Endothelial cell of umbilical vein (primary cell): ENCODE results near the gene APPL2. TPM values are rescaled to one million over a fixed set of nuclear protein-coding genes. Genes with fewer than 3 reads are reported as not detected.

ENCODE experiments used
- BruUV-seq: library from RNA; stranded (reverse); fragments of 400-500 nt; replicated peaks from 2 replicates; lab custom pipeline; 2021; lab: Mats Ljungman, UMichigan
- CTCF ChIA-PET: fragments of 300-600, 350-600 bp; sonication (Branson Sonifier 250); formaldehyde crosslinking; loops from one replicate; lab custom pipeline; 2021; ENCODE audit warnings: antibody characterized with exemption, inconsistent platforms; lab: Charles Lee
- POLR2A ChIA-PET: fragments of 300-600, 350-600 bp; sonication (Branson Sonifier 250); formaldehyde crosslinking; loops from one replicate; lab custom pipeline; 2021; ENCODE audit warnings: antibody characterized with exemption, inconsistent platforms; lab: Charles Lee
- DNase-seq: peaks from one replicate; pipeline ENCODE4 v3.0.0-alpha.2; 2011; ENCODE audit warnings: low read depth, low spot score
- FAIRE-seq: peaks from 2 replicates; lab custom pipeline; 2011; peaks lifted over from hg19 to GRCh38; lab: Jason Lieb, UNC
- H2AFZ ChIP-seq: 2 replicates; pipeline ENCODE4 v1.6.0; 2012; ENCODE audit warnings: low read depth, low read length, control low read depth, inconsistent platforms
- H3K27ac ChIP-seq: 2 replicates; pipeline ENCODE4 v1.5.1; 2011; ENCODE audit warnings: low read depth, mild to moderate bottlenecking, control low read depth, low read length, moderate library complexity; ENCODE audit not compliant: insufficient read depth
- H3K27me3 ChIP-seq, 2 experiments: 2 replicates each; pipeline versions ENCODE4 v1.6.0 to v1.6.1; 2011; ENCODE audit warnings: low read length in 2 of 2, mixed read lengths in 1 of 2; ENCODE audit not compliant: control insufficient read depth in 2 of 2, insufficient read depth in 2 of 2
- H3K36me3 ChIP-seq, 2 experiments: 2 replicates in 1 of 2; 3 replicates in 1 of 2; pipeline ENCODE4 v1.5.1; 2011; ENCODE audit warnings: low read length in 2 of 2, mild to moderate bottlenecking in 1 of 2, moderate library complexity in 1 of 2; ENCODE audit not compliant: control insufficient read depth in 2 of 2, insufficient read depth in 2 of 2; ENCODE audit errors: extremely low read depth in 1 of 2
- H3K4me1 ChIP-seq: 3 replicates; pipeline ENCODE4 v1.5.1; 2011; ENCODE audit warnings: mild to moderate bottlenecking, low read length; ENCODE audit not compliant: control insufficient read depth, insufficient read depth; ENCODE audit errors: extremely low read depth
- H3K4me2 ChIP-seq: 2 replicates; pipeline ENCODE4 v1.6.1; 2011; ENCODE audit warnings: low read length, control low read depth, mixed read lengths; ENCODE audit not compliant: insufficient read depth
- H3K4me3 ChIP-seq, 3 experiments: fragments of 200-600 bp in 1 of 3; sonication (generic), shearing (Covaris generic) in 1 of 3; replicated peaks in 1 of 3; 2 replicates each; pipeline ENCODE4 v1.5.1; 2011 to 2016; ENCODE audit warnings: control low read depth in 3 of 3, low read length in 3 of 3, mild to moderate bottlenecking in 2 of 3, inconsistent platforms in 1 of 3, low read depth in 1 of 3, moderate library complexity in 1 of 3; ENCODE audit not compliant: insufficient read depth in 1 of 3
- H3K79me2 ChIP-seq: 2 replicates; pipeline ENCODE4 v1.6.0; 2012; ENCODE audit warnings: low read length, inconsistent platforms; ENCODE audit not compliant: control insufficient read depth, insufficient read depth
- H3K9ac ChIP-seq: replicated peaks from 2 replicates; pipeline ENCODE3; 2011; ENCODE audit warnings: low read length, control low read depth; ENCODE audit not compliant: insufficient read depth; ENCODE audit errors: extremely low read depth
- H3K9me1 ChIP-seq: replicated peaks from 3 replicates; pipeline ENCODE4 v1.6.0; 2011; ENCODE audit warnings: mild to moderate bottlenecking, low read length; ENCODE audit not compliant: control insufficient read depth, insufficient read depth; ENCODE audit errors: extremely low read depth
- H3K9me3 ChIP-seq: replicated peaks from 2 replicates; pipeline ENCODE4 v1.5.1; 2012; ENCODE audit warnings: low read length, inconsistent platforms; ENCODE audit not compliant: control insufficient read depth, insufficient read depth
- H4K20me1 ChIP-seq: replicated peaks from 2 replicates; pipeline ENCODE3; 2011; ENCODE audit warnings: mild to moderate bottlenecking, low read length; ENCODE audit not compliant: control insufficient read depth, insufficient read depth; ENCODE audit errors: extremely low read depth
- CTCF ChIP-seq, 2 donors: IDR thresholded peaks; 1 replicate in 1 of 2; 2 replicates in 1 of 2; pipeline ENCODE4 v1.5.1; 2011; ENCODE audit warnings: low read length in 2 of 2, mild to moderate bottlenecking in 2 of 2, moderate library complexity in 2 of 2, control low read depth in 1 of 2, inconsistent platforms in 1 of 2, low read depth in 1 of 2; ENCODE audit not compliant: insufficient read depth in 1 of 2; ENCODE audit errors: extremely low read depth in 1 of 2
- EZH2 ChIP-seq: IDR thresholded peaks from 2 replicates; pipeline ENCODE4 v1.6.1; 2012; ENCODE audit warnings: borderline replicate concordance, low read depth, mild to moderate bottlenecking, moderate library complexity, low read length, inconsistent platforms; ENCODE audit not compliant: severe bottlenecking
- FOS ChIP-seq: IDR thresholded peaks from 2 replicates; pipeline ENCODE4 v1.6.1; 2011; ENCODE audit warnings: mild to moderate bottlenecking, low read length, moderate library complexity, borderline replicate concordance; ENCODE audit not compliant: insufficient read depth
- GATA2 ChIP-seq: IDR thresholded peaks from 2 replicates; pipeline ENCODE4 v1.7.0; 2011; ENCODE audit warnings: low read depth, mild to moderate bottlenecking, moderate library complexity, mixed read lengths, low read length; ENCODE audit not compliant: insufficient read length, insufficient read depth
- JUN ChIP-seq: IDR thresholded peaks from 2 replicates; pipeline ENCODE4 v1.6.1; 2011; ENCODE audit warnings: borderline replicate concordance, low read depth; ENCODE audit not compliant: insufficient read length, insufficient read depth
- MAX ChIP-seq: IDR thresholded peaks from 2 replicates; pipeline ENCODE4 v1.6.1; 2011; ENCODE audit not compliant: insufficient read depth, insufficient read length
- MYC ChIP-seq: IDR thresholded peaks from one replicate; pipeline ENCODE4 v1.6.1; 2011; ENCODE audit warnings: mild to moderate bottlenecking, low read depth, low read length
- POLR2A ChIP-seq: IDR thresholded peaks from 2 replicates; pipeline ENCODE4 v1.6.1; 2012; ENCODE audit warnings: low read depth, mild to moderate bottlenecking, control low read depth, low read length
- POLR2AphosphoS5 ChIP-seq: IDR thresholded peaks from 2 replicates; pipeline ENCODE4 v1.6.1; 2012; ENCODE audit warnings: low read depth, mild to moderate bottlenecking, control low read depth, low read length, moderate library complexity; ENCODE audit not compliant: insufficient read depth
- dilution Hi-C: fragments of 300-500 bp; cut with MboI; formaldehyde crosslinking; loops from one replicate; pipeline ENCODE4 v1.15.0; 2019; ENCODE audit warnings: low sequenced_read_pairs; ENCODE audit not compliant: extremely low pct_ligation_motif_present
- intact Hi-C: fragments of 100-400 bp; cut with micrococcal nuclease; formaldehyde crosslinking; loops from one replicate; pipeline ENCODE4 v1.10.0; 2022
- polyA plus RNA-seq, 4 experiments: library from polyadenylated mRNA; depleted of rRNA in 3 of 4; stranded (reverse) in 3 of 4; unstranded in 1 of 4; fragments of >200 nt; gene quantifications; 2 replicates each; pipeline versions ENCODE4 v1.2.1 to v1.2.3, GENCODE V29; 2011 to 2012; ENCODE audit warnings: missing spikeins in 1 of 4
- total RNA-seq: library from RNA; stranded (reverse); gene quantifications from 2 replicates; pipeline ENCODE4 v1.2.3, GENCODE V29; 2021

Gene APPL2
- total and polyA plus RNA-seq, 2 donors (not counting 3 experiments of a cell fraction or from before 2014, with no cell fraction given) = 8.1 to 21.4 TPM

DNA sequence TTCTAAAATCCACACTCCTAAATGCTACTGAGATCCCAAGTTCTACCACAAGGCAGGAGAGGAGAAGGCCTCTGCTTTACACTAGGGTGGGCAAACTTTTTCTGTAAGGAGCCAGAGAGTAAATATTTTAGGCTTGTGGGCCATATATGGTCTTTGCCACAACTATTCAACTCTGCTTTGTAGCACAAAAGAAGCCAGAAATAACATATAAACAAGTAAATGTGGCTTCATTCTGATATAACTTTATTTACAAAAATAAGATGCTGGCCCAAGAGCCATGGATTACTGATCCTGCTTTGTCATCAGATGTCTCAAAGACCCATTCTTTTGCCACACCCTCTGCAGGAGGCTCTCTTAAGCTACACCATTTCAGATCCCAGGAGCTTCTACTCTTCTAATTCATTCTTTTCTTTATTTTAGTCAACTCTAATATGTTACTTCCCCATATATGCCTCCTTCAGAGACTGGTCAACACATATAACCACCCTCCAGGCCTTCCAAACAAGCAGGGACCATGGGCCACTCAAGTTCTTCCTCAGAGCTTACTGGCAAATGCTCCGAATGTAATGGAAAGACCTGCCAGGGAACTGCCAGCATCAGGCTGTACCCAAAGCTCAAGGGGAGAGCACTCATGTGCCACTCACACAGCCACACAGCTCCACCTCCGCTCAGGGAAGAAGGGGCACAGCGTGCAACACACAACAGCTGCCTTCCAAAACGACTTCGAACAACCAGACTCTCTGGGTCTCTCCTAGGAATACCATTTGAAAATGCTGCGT lies 15.6 kb downstream of the APPL2 start:
- Histone ChIP-seq H3K36me3 (peaks cover 2 to 21% of the 10 kb centered on the region in 2 experiments), H3K4me2 (no peak overlapping the region), H2AFZ (no peak overlapping the region), H3K27me3 (no peaks in the 10 kb centered on the region), H4K20me1 (no peaks in the 10 kb centered on the region), H3K9ac (no peak overlapping the region), H3K4me1 (no peaks in the 10 kb centered on the region), H3K9me1 (no peaks in the 10 kb centered on the region), H3K27ac (no peak overlapping the region), H3K9me3 (no peaks in the 10 kb centered on the region), H3K4me3 (no peak overlapping the region), H3K79me2 (peaks cover 9% of the 10 kb centered on the region)
- POLR2A ChIA-PET = no interaction called here
- no peak for DNase-seq
- CTCF ChIA-PET = interaction anchor here (1.1 to 1.2 kb wide), 2 partner anchors 10 to 19 kb away, joined by 3 to 6 read pairs; no protein-coding TSS in a partner anchor
- dilution Hi-C loops (no loop called here), intact Hi-C loops (no loop called here)
- TF ChIP-seq CTCF (IDR thresholded peaks at IDR 0.05; ENCODE audit: extremely low read depth in 1 of 2, insufficient read depth in 1 of 2, low read depth in 1 of 2, low read length in 2 of 2) = no peak
- TF ChIP-seq POLR2A = no peak
- no peak for TF ChIP-seq JUN
- TF ChIP-seq MYC = no peak
- TF ChIP-seq FOS = no peak
- TF ChIP-seq POLR2AphosphoS5 = no peak
- TF ChIP-seq MAX = no peak
- no peak for TF ChIP-seq GATA2
- no peak for TF ChIP-seq EZH2
- BruUV-seq = no TSS peak
- FAIRE-seq = no peak
